H1 (cell line): ENCODE results near the gene SCAMP4. TPM values are rescaled to one million over a fixed set of nuclear protein-coding genes. Genes with fewer than 3 reads are reported as not detected.
A peak's percentile ranks its signal among the peaks of the same experiment; 100 is the strongest.

Experiments used
- CTCF ChIA-PET: fragments of 300-600 bp; sonication (Branson Sonifier 250); formaldehyde crosslinking; loops from one replicate; lab custom pipeline; 2021; ENCODE audit not compliant: partially characterized antibody; lab: Charles Lee
- POLR2A ChIA-PET: fragments of 300-600 bp; sonication (Branson Sonifier 250); formaldehyde crosslinking; loops from one replicate; lab custom pipeline; 2021; ENCODE audit warnings: inconsistent platforms; ENCODE audit not compliant: partially characterized antibody; lab: Charles Lee
- DNase-seq, 2 experiments: peaks; one replicate each; pipeline versions ENCODE4 v3.0.0 to v3.0.0-alpha.2; 2010 to 2022; ENCODE audit warnings: low spot score in 2 of 2, low read depth in 1 of 2, mixed read lengths in 1 of 2
- FAIRE-seq: peaks from 2 replicates; lab custom pipeline; 2011; peaks lifted over from hg19 to GRCh38; lab: Jason Lieb, UNC
- H2AFZ ChIP-seq: 2 replicates; pipeline ENCODE4 v1.8.1; 2012; ENCODE audit warnings: low read length, inconsistent platforms
- H2AK5ac ChIP-seq: 2 replicates; pipeline ENCODE4 v1.6.1; 2013; ENCODE audit warnings: low read depth, low read length
- H2BK120ac ChIP-seq: replicated peaks from 2 replicates; pipeline ENCODE3; 2013; ENCODE audit warnings: low read depth, low read length, inconsistent platforms
- H2BK12ac ChIP-seq: 2 replicates; pipeline ENCODE4 v1.6.1; 2013; ENCODE audit warnings: low read depth, low read length
- H2BK15ac ChIP-seq: 2 replicates; pipeline ENCODE4 v1.6.1; 2013; ENCODE audit warnings: low read length
- H2BK20ac ChIP-seq: 2 replicates; pipeline ENCODE4 v1.6.1; 2013; ENCODE audit warnings: low read length
- H2BK5ac ChIP-seq: 2 replicates; pipeline ENCODE4 v1.6.1; 2013; ENCODE audit warnings: low read depth, low read length
- H3K14ac ChIP-seq: 2 replicates; pipeline ENCODE4 v1.6.1; 2013; ENCODE audit warnings: inconsistent platforms; ENCODE audit not compliant: insufficient read length
- H3K18ac ChIP-seq: 2 replicates; pipeline ENCODE4 v1.6.1; 2013; ENCODE audit warnings: low read length; ENCODE audit errors: extremely low read depth
- H3K23ac ChIP-seq: 2 replicates; pipeline ENCODE4 v1.6.1; 2013; ENCODE audit warnings: inconsistent platforms; ENCODE audit not compliant: insufficient read length
- H3K23me2 ChIP-seq: 2 replicates; pipeline ENCODE4 v1.6.1; 2013; ENCODE audit warnings: low read depth, low read length
- H3K27ac ChIP-seq: 2 replicates; pipeline ENCODE4 v1.6.1; 2011; ENCODE audit warnings: low read depth, low read length, inconsistent platforms
- H3K27me3 ChIP-seq, 4 experiments: replicated peaks in 1 of 4; 1 replicate in 1 of 4; 2 replicates in 3 of 4; pipeline versions ENCODE4 v1.6.1 to v1.8.1; 2011 to 2013; ENCODE audit warnings: low read length in 3 of 4, mild to moderate bottlenecking in 3 of 4, inconsistent platforms in 2 of 4, mixed read lengths in 2 of 4, moderate library complexity in 1 of 4; ENCODE audit not compliant: control insufficient read depth in 3 of 4, insufficient read depth in 3 of 4; ENCODE audit errors: extremely low read depth in 1 of 4
- H3K36me3 ChIP-seq, 4 experiments: 2 replicates each; pipeline versions ENCODE4 v1.6.1 to v1.8.1; 2011 to 2013; ENCODE audit warnings: mild to moderate bottlenecking in 4 of 4, low read length in 3 of 4, moderate library complexity in 2 of 4, control low read depth in 1 of 4, inconsistent platforms in 1 of 4; ENCODE audit not compliant: insufficient read depth in 4 of 4, control insufficient read depth in 2 of 4
- H3K4ac ChIP-seq: replicated peaks from 2 replicates; pipeline ENCODE3; 2013; ENCODE audit warnings: low read length, low read depth, mixed read lengths, inconsistent platforms; ENCODE audit not compliant: insufficient read length
- H3K4me1 ChIP-seq, 4 experiments: replicated peaks in 1 of 4; 1 replicate in 1 of 4; 2 replicates in 3 of 4; pipeline versions ENCODE4 v1.6.1 to v1.8.1; 2011 to 2013; ENCODE audit warnings: low read length in 3 of 4, inconsistent platforms in 2 of 4, mixed read lengths in 1 of 4; ENCODE audit not compliant: insufficient read depth in 4 of 4, control insufficient read depth in 3 of 4
- H3K4me2 ChIP-seq, 2 experiments: 2 replicates each; pipeline versions ENCODE4 v1.6.1 to v1.8.1; 2011 to 2013; ENCODE audit warnings: low read depth in 2 of 2, low read length in 2 of 2, control low read depth in 1 of 2, inconsistent platforms in 1 of 2, mild to moderate bottlenecking in 1 of 2; ENCODE audit not compliant: insufficient read depth in 1 of 2
- H3K4me3 ChIP-seq, 4 experiments: fragments of 200-600, 300-600 bp in 1 of 4; sonication (generic), shearing (Covaris generic), sonication (Bioruptor Twin) in 1 of 4; 2 replicates each; pipeline versions ENCODE4 v1.5.1 to v1.8.1; 2011 to 2016; ENCODE audit warnings: low read length in 4 of 4, low read depth in 3 of 4, control low read depth in 2 of 4, inconsistent platforms in 2 of 4, mild to moderate bottlenecking in 2 of 4, mixed read lengths in 1 of 4, moderate library complexity in 1 of 4; ENCODE audit not compliant: insufficient read depth in 2 of 4; ENCODE audit errors: extremely low read depth in 1 of 4
- H3K56ac ChIP-seq: replicated peaks from 2 replicates; pipeline ENCODE3; 2013; ENCODE audit warnings: low read depth, mild to moderate bottlenecking, mixed read lengths, low read length, inconsistent platforms; ENCODE audit not compliant: insufficient read length
- H3K79me1 ChIP-seq: 2 replicates; pipeline ENCODE4 v1.6.1; 2013; ENCODE audit warnings: low read depth, low read length, control low read depth
- H3K79me2 ChIP-seq, 2 experiments: 2 replicates each; pipeline versions ENCODE4 v1.6.1 to v1.8.1; 2012 to 2013; ENCODE audit warnings: low read length in 2 of 2, mild to moderate bottlenecking in 2 of 2, inconsistent platforms in 1 of 2; ENCODE audit not compliant: insufficient read depth in 2 of 2, control insufficient read depth in 1 of 2
- H3K9ac ChIP-seq, 4 experiments: replicated peaks in 1 of 4; 1 replicate in 1 of 4; 2 replicates in 3 of 4; pipeline versions ENCODE4 v1.6.1 to v1.8.1; 2011 to 2013; ENCODE audit warnings: low read depth in 3 of 4, low read length in 3 of 4, control low read depth in 2 of 4, mild to moderate bottlenecking in 2 of 4, moderate library complexity in 2 of 4, inconsistent platforms in 1 of 4; ENCODE audit errors: extremely low read depth in 1 of 4
- H3K9me3 ChIP-seq, 2 experiments: 2 replicates each; pipeline versions ENCODE4 v1.6.1 to v1.8.1; 2012 to 2013; ENCODE audit warnings: mild to moderate bottlenecking in 2 of 2, moderate library complexity in 2 of 2, control low read depth in 1 of 2, inconsistent platforms in 1 of 2, low read depth in 1 of 2, low read length in 1 of 2, mixed read lengths in 1 of 2; ENCODE audit not compliant: insufficient read depth in 2 of 2
- H4K20me1 ChIP-seq, 2 experiments: replicated peaks in 1 of 2; 2 replicates each; pipeline versions ENCODE3 to v1.8.1; 2011 to 2013; ENCODE audit warnings: inconsistent platforms in 2 of 2, low read length in 2 of 2, mild to moderate bottlenecking in 1 of 2; ENCODE audit not compliant: insufficient read depth in 2 of 2, control insufficient read depth in 1 of 2
- H4K5ac ChIP-seq: 2 replicates; pipeline ENCODE4 v1.6.1; 2013; ENCODE audit warnings: low read length, low read depth, mixed read lengths, inconsistent platforms; ENCODE audit not compliant: insufficient read length
- H4K8ac ChIP-seq: 2 replicates; pipeline ENCODE4 v1.8.0; 2013; ENCODE audit warnings: mild to moderate bottlenecking, moderate library complexity, low read length, inconsistent platforms; ENCODE audit not compliant: insufficient read depth; ENCODE audit errors: extremely low read depth
- H4K91ac ChIP-seq: replicated peaks from 2 replicates; pipeline ENCODE3; 2013; ENCODE audit warnings: low read length, mixed read lengths, inconsistent platforms; ENCODE audit not compliant: insufficient read length
- NRF1 ChIP-seq: IDR thresholded peaks from 2 replicates; pipeline ENCODE4 v1.6.1; 2011; ENCODE audit warnings: mild to moderate bottlenecking, low read depth, low read length, improper control_type of control experiment
- WGBS, 2 experiments: shearing (Covaris generic) in 1 of 2; methylation state at CpG; one replicate each; pipeline versions ENCODE4 v1.1.6 to v1.1.7; 2013 to 2015; ENCODE audit warnings: low lambda C conversion rate in 2 of 2, mixed read lengths in 2 of 2, inconsistent platforms in 1 of 2, low coverage in 1 of 2, missing lambda C conversion rate in 1 of 2; ENCODE audit not compliant: insufficient replicate concordance in 2 of 2, insufficient coverage in 1 of 2, insufficient read length in 1 of 2; ENCODE audit errors: extremely low coverage in 1 of 2, missing lambda C conversion rate in 1 of 2; 5-methylcytosine and 5-hydroxymethylcytosine counted together
- polyA plus RNA-seq, 7 experiments: library from polyadenylated mRNA; depleted of rRNA in 3 of 7; stranded (reverse) in 5 of 7; unstranded in 2 of 7; fragments of >200 nt in 5 of 7; fragments of 200-250 nt in 2 of 7; gene quantifications; 1 replicate in 5 of 7; 2 replicates in 1 of 7; 4 replicates in 1 of 7; pipeline versions ENCODE4 v1.2.1 to v1.2.3, GENCODE V29; 2011 to 2013; ENCODE audit warnings: missing spikeins in 2 of 7, mixed read lengths in 2 of 7
- total RNA-seq: library from RNA; stranded (reverse); fragmentation: NEBNext Ultra II Directional; extraction: Animal tissue kit (Norgen Biotek cat#: 25700); gene quantifications from 2 replicates; pipeline ENCODE4 v1.2.1, GENCODE V29; 2021

Gene SCAMP4
- total and polyA plus RNA-seq, 2 of the 8 experiments (the other 6 are each of a cell fraction or from before 2014, with no cell fraction given) = 17.1 to 61.4 TPM

DNA sequence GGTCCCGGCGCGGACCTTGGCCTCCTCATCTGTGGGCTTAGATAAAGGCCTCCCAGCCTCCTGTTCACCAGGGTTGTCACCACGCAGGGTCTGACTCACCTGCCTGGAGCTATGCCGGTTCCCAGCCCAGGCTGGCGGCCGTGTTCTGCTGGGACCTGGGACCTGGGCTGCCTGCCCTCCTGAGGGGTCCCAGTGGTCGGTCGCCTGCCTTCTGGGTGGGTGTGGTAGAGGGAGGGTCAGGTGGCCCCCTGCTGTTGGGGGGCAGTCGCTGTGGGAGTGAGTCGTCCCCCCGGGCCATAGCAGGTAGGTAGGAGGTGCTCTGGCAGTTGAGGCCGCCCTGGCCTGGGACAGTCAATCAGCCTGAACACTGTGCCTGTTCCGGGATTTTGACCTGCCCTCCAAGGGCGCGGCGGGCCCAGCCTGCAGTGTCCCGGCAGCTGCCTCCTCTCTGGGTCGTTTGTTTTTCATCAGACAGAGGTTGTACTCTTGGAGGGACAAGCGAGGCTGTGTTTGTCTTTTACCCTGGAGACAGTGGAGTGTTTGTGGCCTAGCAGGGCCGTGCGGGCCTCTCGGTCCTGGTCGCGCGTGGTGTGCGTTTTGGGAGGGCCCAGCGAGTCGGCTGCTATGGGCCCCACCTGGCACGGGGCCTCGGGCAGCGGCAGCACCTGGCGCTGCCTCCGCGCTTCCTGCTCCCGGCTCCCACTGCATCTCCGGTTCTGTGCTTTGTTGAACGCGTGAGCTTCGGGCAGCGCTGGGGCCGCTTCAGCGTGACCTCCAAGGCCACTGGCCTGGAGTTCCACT lies 2.6 kb downstream of the SCAMP4 start:
- H3K27ac ChIP-seq = no peak overlapping the region
- H4K8ac ChIP-seq = peak overlapping the region; percentile 86; the same call in 1 of the 2 replicates
- H2BK15ac ChIP-seq = no peak overlapping the region
- DNase-seq = no peak
- no peak overlapping the region for H3K56ac ChIP-seq
- no peak for FAIRE-seq
- no peak overlapping the region for H2AFZ ChIP-seq
- H3K4me2 ChIP-seq = no peak overlapping the region
- peaks cover 18% of the 10 kb centered on the region for H3K79me1 ChIP-seq
- no peak overlapping the region for H3K9ac ChIP-seq
- H3K9me3 ChIP-seq = no peaks in the 10 kb centered on the region
- ChIA-PET CTCF (interaction anchor here (2.5 kb wide), 1 partner anchor 10 kb away, joined by 8 read pairs; no protein-coding TSS in a partner anchor), POLR2A (interaction anchor here (1.2 to 2.0 kb wide), 4 partner anchors 9 to 36 kb away, joined by 3 to 8 read pairs (median 6); no protein-coding TSS in a partner anchor)
- WGBS, 2 experiments = 92% methylated on average over 36 of the region's 43 CpGs; no CpG with 5 or more reads in 1 of the 2 experiments
- H3K27me3 ChIP-seq = no peaks in the 10 kb centered on the region
- no peak overlapping the region for H2BK12ac ChIP-seq
- H3K4ac ChIP-seq = peak overlapping the region; percentile 53
- H3K4me3 ChIP-seq = no peak overlapping the region
- H4K91ac ChIP-seq = no peak overlapping the region
- H3K36me3 ChIP-seq = peaks cover 0 to 11% (median 3%) of the 10 kb centered on the region in 4 experiments; a peak in 3 of 8 replicates
- H3K23me2 ChIP-seq = peaks cover 3% of the 10 kb centered on the region
- no peak overlapping the region for H2BK5ac ChIP-seq
- H3K4me1 ChIP-seq = peaks cover 0 to 9% (median 8%) of the 10 kb centered on the region in 4 experiments; a peak in 5 of 7 replicates
- H2BK20ac ChIP-seq = no peak overlapping the region
- no peak overlapping the region for H2BK120ac ChIP-seq
- H2AK5ac ChIP-seq = no peak overlapping the region; the same call in 1 of the 2 replicates
- peaks cover 12 to 65% of the 10 kb centered on the region in 2 experiments; a peak in 3 of 4 replicates for H3K79me2 ChIP-seq
- no peak overlapping the region for H3K14ac ChIP-seq
- H3K23ac ChIP-seq = no peak overlapping the region
- peaks cover 9 to 24% of the 10 kb centered on the region in 2 experiments for H4K20me1 ChIP-seq
- no peak overlapping the region for H3K18ac ChIP-seq
- H4K5ac ChIP-seq = no peak overlapping the region
- no peak for TF ChIP-seq NRF1
